Parathyroid adenoma (tissue), 2 donors: ENCODE measurements around the gene HOXB6.

ENCODE experiments used
- H2AFZ ChIP-seq: fragments of 300-600 bp; sonication (generic); one replicate; pipeline ENCODE4 v1.7.0; 2017; ENCODE audit warnings: antibody characterized with exemption, mild to moderate bottlenecking
- H3K27ac ChIP-seq: fragments of 300-600 bp; sonication (generic); one replicate; pipeline ENCODE4 v1.7.0; 2017
- H3K27me3 ChIP-seq: fragments of 300-600 bp; sonication (generic); one replicate; pipeline ENCODE4 v1.7.0; 2017; ENCODE audit warnings: low read length; ENCODE audit not compliant: control insufficient read depth, insufficient read depth
- H3K36me3 ChIP-seq: fragments of 300-600 bp; sonication (generic); one replicate; pipeline ENCODE4 v1.7.0; 2017; ENCODE audit warnings: low read length; ENCODE audit not compliant: control insufficient read depth, insufficient read depth
- H3K4me1 ChIP-seq: fragments of 300-600 bp; sonication (generic); one replicate; pipeline ENCODE4 v1.7.0; 2017; ENCODE audit warnings: control low read depth
- H3K4me2 ChIP-seq: fragments of 300-600 bp; sonication (generic); one replicate; pipeline ENCODE4 v1.7.0; 2017; ENCODE audit warnings: low read length
- H3K4me3 ChIP-seq: fragments of 300-600 bp; sonication (generic); one replicate; pipeline ENCODE4 v1.7.0; 2017; ENCODE audit warnings: low read depth, low read length
- H3K79me2 ChIP-seq: fragments of 300-600 bp; sonication (generic); one replicate; pipeline ENCODE4 v1.7.0; 2017; ENCODE audit warnings: control low read depth
- H3K9ac ChIP-seq: fragments of 300-600 bp; sonication (generic); one replicate; pipeline ENCODE4 v1.7.0; 2017; ENCODE audit warnings: mild to moderate bottlenecking
- H3K9me3 ChIP-seq: fragments of 300-600 bp; sonication (generic); one replicate; pipeline ENCODE4 v1.7.0; 2017; ENCODE audit warnings: low read length; ENCODE audit not compliant: control insufficient read depth
- CTCF ChIP-seq: fragments of 300-600 bp; sonication (generic); IDR thresholded peaks from one replicate; pipeline ENCODE4 v1.7.0; 2017; ENCODE audit warnings: antibody characterized with exemption, mild to moderate bottlenecking
- donor health status: primary hyperparathyroidism.

Gene HOXB6

DNA sequence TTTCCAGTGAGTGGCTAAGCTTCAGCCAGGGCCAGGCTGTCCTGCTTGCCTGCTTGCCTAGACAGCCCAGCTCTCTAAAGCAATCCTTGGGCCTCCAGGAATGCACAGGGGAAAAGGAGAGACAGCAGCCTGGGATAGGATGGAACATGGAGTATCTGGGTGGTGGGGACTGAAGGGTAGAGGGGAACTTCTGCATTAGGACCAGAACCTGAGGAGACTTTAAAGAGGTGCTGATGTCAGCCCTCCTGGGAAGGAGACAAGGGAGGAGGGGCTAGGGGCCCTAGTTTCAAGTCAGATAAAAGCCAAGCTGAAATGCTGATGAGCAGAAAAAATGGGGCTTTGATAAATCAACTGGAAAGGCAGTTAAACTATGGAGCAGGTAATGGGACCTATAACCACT, 4.2 kb upstream of the HOXB6 start:
- no peaks in the 10 kb centered on the region for H3K36me3 ChIP-seq
- TF ChIP-seq CTCF, result no peak
- no peak overlapping the region for H3K4me3 ChIP-seq
- no peak overlapping the region for H3K27ac ChIP-seq
- H3K4me2 ChIP-seq, result no peak overlapping the region
- no peak overlapping the region for H3K9ac ChIP-seq
- peaks cover 43% of the 10 kb centered on the region for H3K27me3 ChIP-seq
- H3K79me2 ChIP-seq, result no peaks in the 10 kb centered on the region
- H3K9me3 ChIP-seq, result no peaks in the 10 kb centered on the region
- no peaks in the 10 kb centered on the region for H3K4me1 ChIP-seq
- H2AFZ ChIP-seq, result no peak overlapping the region

GRCh38 chr17:48608494-48608834, 3.7 kb upstream of the HOXB6 start:
- Histone ChIP-seq H3K36me3 (no peaks in the 10 kb centered on the region), H3K27me3 (peaks cover 48% of the 10 kb centered on the region), H3K4me2 (no peak overlapping the region), H3K79me2 (no peaks in the 10 kb centered on the region), H3K27ac (no peak overlapping the region), H3K4me3 (no peak overlapping the region), H2AFZ (no peak overlapping the region), H3K9me3 (no peaks in the 10 kb centered on the region), H3K9ac (no peak overlapping the region), H3K4me1 (no peaks in the 10 kb centered on the region)
- no peak for TF ChIP-seq CTCF

DNA sequence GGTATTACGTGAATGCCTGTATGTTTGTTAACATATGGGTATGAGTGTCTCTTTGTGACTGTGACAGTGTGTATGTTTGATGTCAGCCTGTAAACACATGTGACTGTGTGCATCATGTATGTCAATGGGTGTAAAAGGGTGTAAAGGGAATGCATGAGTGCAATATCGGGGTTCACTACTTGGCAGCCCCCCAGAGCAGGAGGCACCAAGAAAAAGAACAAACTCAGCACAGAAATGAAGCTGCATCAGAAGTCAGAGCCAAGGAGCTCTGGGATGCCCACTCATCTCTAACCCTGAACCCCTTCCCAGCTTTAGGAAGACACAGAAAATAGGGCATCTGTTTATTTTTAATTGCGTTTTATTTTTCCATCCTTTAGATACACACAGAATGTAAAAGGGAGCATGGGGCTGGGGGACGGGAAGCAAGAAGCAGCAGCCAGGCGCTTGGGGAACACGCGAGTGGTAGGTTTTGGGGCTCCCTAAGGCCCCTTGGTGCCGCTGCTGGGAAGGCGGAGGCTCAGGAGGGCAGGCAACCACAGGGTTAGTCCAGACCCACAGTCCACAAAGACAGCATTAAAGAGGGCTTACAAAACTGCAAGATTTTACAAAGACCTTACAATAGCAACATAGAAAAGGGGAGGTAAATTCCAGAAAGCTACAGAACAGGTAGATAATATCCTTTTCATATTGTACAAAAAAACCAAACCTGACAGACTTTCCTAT, 2.3 kb upstream of the HOXB6 start:
- Histone ChIP-seq H3K27me3 (peaks cover 48% of the 10 kb centered on the region), H3K4me2 (no peak overlapping the region)
- no peak for TF ChIP-seq CTCF

DNA sequence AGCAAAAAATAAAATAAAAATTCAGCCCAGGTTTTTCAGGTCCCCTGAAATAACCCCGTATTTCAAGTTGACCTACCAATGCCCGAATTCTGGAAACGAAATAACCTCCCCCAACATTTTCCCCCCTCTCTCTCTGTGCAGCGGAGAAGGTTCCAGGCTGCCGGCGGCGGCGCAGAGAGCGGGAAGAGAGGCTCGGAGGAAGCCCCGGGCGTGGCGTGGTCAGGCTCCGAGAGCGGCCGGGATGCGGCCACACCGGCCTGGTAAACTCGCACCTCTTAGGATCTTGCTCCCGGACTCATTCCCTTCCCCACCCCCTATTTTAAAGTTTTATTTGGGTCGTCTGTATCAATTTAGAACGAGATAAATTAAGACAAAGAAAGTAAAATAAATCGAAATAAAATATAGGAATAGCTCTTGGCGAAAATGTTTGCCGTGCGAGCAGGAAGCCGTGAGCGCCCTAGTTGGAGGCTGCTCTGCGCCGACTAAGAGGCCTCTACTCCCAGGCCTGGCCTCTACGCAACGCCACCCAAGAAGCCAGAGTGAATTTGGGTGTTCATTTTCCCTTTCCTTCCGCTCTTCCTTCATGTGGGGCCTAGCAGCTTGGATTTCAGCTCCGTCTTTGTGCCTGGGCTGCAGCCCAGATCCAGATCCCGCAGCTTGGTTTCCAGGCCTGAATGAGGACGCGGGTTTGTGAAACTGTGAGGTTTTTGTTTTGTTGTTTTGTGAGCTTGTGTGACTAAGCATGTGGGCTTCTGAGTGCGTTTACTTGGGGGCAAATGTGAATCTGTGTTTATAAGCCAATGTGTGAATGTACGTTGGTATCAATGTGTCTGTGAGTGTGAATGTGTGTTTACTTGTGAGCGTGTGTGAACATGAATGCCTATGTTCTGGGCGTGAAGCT, 1.5 kb upstream of the HOXB6 start:
- no peak overlapping the region for H2AFZ ChIP-seq
- no peak for TF ChIP-seq CTCF
- H3K9me3 ChIP-seq, result no peaks in the 10 kb centered on the region
- no peak overlapping the region for H3K4me2 ChIP-seq
- H3K36me3 ChIP-seq, result no peaks in the 10 kb centered on the region
- H3K27ac ChIP-seq, result no peak overlapping the region
- H3K4me1 ChIP-seq, result no peaks in the 10 kb centered on the region
- no peak overlapping the region for H3K9ac ChIP-seq
- no peak overlapping the region for H3K4me3 ChIP-seq
- H3K79me2 ChIP-seq, result no peaks in the 10 kb centered on the region
- H3K27me3 ChIP-seq, result peaks cover 48% of the 10 kb centered on the region

More for the DNA sequence above, 2.3 kb upstream of the HOXB6 start:
- H3K36me3 ChIP-seq, result no peaks in the 10 kb centered on the region
- H3K27ac ChIP-seq, result no peak overlapping the region
- H3K9ac ChIP-seq, result no peak overlapping the region
- H2AFZ ChIP-seq, result no peak overlapping the region
- no peak overlapping the region for H3K4me3 ChIP-seq
- no peaks in the 10 kb centered on the region for H3K9me3 ChIP-seq
- H3K79me2 ChIP-seq, result no peaks in the 10 kb centered on the region
- no peaks in the 10 kb centered on the region for H3K4me1 ChIP-seq
